ENCODE measurements around the gene STOML1. TPM values are rescaled to one million over a fixed set of nuclear protein-coding genes. Genes with fewer than 3 reads are reported as not detected.
"Not testable (repeated sequence)": the region's sequence is repeated elsewhere in the genome, so short reads cannot be mapped to it uniquely, and the experiment has no call there.

STOML1 gene
- total RNA-seq, 2 experiments from 2014 or later, result 8.7 to 9.5 TPM

GRCh38 chr15:73939138-73939537 lies 53.0 kb downstream of the STOML1 start:
- H3K4me1 Mint-ChIP-seq (ENCODE audit: low read depth), result peaks cover 11% of the 10 kb centered on the region
- H3K27me3 Mint-ChIP-seq (ENCODE audit: low read depth), result no peaks in the 10 kb centered on the region
- no peak for DNase-seq
- no peaks in the 10 kb centered on the region for H3K9me3 Mint-ChIP-seq
- CTCF ChIA-PET, result interaction anchor here (0.8 to 4.9 kb wide), 3 partner anchors 11 to 25 kb away, joined by 3 to 25 read pairs (median 3); no protein-coding TSS in a partner anchor
- intact Hi-C loops (cut with micrococcal nuclease), result no loop called here
- H3K27ac Mint-ChIP-seq, result no peak overlapping the region
- H3K4me3 Mint-ChIP-seq, result no peak overlapping the region
- H3K36me3 Mint-ChIP-seq (ENCODE audit: low read depth), result no peaks in the 10 kb centered on the region

DNA sequence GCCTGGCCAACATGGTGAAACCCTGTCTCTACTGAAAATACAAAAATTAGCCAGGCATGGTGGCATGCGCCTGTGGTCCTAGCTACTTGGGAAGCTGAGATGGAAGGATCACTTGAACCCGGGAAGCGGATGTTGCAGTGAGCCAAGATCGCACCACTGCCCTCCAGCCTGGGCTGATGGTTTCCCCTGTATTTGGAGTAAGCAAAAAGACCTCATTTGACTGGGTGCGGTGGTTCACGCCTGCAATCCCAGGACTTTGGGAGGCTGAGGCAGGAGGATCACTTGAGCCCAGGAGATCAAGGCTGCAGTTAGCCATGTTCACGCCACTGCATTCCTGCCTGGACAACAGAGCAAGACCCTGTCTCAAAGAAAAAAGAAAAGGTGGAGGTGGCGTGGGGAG lies 53.6 kb downstream of the STOML1 start:
- CTCF ChIA-PET, result interaction anchor here (0.8 to 4.9 kb wide), 3 partner anchors 11 to 26 kb away, joined by 3 to 25 read pairs (median 3); no protein-coding TSS in a partner anchor
- H3K9me3 Mint-ChIP-seq; H3K27me3 Mint-ChIP-seq (ENCODE audit: low read depth); intact Hi-C loops (cut with micrococcal nuclease); H3K27ac Mint-ChIP-seq; H3K4me3 Mint-ChIP-seq; DNase-seq; H3K36me3 Mint-ChIP-seq (ENCODE audit: low read depth): not testable (repeated sequence)
- H3K4me1 Mint-ChIP-seq (ENCODE audit: low read depth), result peaks cover 11% of the 10 kb centered on the region

GRCh38 chr15:73937726-73938125 lies 54.4 kb downstream of the STOML1 start:
- Mint-ChIP-seq H3K4me3 (no peak overlapping the region), H3K36me3 (ENCODE audit: low read depth) (no peaks in the 10 kb centered on the region), H3K27me3 (ENCODE audit: low read depth) (no peaks in the 10 kb centered on the region), H3K9me3 (no peaks in the 10 kb centered on the region), H3K4me1 (ENCODE audit: low read depth) (peaks cover 11% of the 10 kb centered on the region), H3K27ac (no peak overlapping the region)
- CTCF ChIA-PET, result interaction anchor here (0.8 to 4.9 kb wide), 2 partner anchors 10 to 12 kb away, joined by 3 to 25 read pairs; no protein-coding TSS in a partner anchor
- intact Hi-C loops (cut with micrococcal nuclease), result no loop called here
- no peak for DNase-seq

GRCh38 chr15:73937296-73937695 lies 54.8 kb downstream of the STOML1 start:
- CTCF ChIA-PET, result interaction anchor here (4.9 kb wide), 1 partner anchor 9 kb away, joined by 25 read pairs; no protein-coding TSS in a partner anchor
- no peak overlapping the region for H3K27ac Mint-ChIP-seq
- no peaks in the 10 kb centered on the region for H3K9me3 Mint-ChIP-seq
- H3K27me3 Mint-ChIP-seq (ENCODE audit: low read depth), result no peaks in the 10 kb centered on the region
- intact Hi-C loops (cut with micrococcal nuclease), result no loop called here
- H3K36me3 Mint-ChIP-seq (ENCODE audit: low read depth), result no peaks in the 10 kb centered on the region
- no peak overlapping the region for H3K4me3 Mint-ChIP-seq
- H3K4me1 Mint-ChIP-seq (ENCODE audit: low read depth), result peaks cover 9% of the 10 kb centered on the region
- DNase-seq, result no peak

DNA sequence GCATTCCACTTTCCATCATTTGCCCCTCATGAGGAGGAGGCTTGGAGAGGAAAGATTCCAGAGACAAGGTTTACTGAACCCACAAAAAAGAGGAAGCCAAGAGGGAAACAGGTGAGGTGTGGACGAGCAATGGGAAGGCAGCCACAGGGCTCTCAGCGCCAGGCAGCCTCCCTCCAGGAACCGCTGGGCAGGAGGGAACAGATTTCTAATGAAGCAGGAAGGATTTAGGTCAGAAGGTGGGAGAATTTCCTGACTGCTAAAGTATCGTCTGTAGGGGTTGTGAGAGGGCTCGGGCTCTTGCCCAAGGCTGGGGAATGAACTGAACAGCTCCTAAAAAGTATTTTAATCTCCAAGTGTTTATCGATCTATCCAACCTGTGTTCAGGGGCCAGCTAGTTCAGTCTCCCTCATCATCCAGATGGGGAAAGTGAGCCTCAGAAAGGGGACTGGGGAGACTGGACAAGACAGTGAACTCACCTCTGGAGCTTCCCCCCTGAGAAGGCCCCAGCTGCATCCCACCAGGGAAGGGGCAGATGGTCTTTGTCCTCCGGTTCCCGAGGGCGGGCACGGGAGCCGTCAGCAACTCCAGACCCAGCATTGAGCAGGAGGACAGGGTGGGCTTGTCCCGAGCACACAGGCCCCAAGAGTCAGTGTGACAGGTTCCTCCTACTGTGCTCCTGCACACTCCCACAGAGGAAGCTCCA lies 55.4 kb downstream of the STOML1 start:
- intact Hi-C loops (cut with micrococcal nuclease), result no loop called here
- CTCF ChIA-PET, result interaction anchor here (2.1 to 4.9 kb wide), 2 partner anchors 9 to 12 kb away, joined by 6 to 25 read pairs; no protein-coding TSS in a partner anchor
- Mint-ChIP-seq H3K4me1 (ENCODE audit: low read depth) (peaks cover 4% of the 10 kb centered on the region), H3K27me3 (ENCODE audit: low read depth) (no peaks in the 10 kb centered on the region), H3K4me3 (no peak overlapping the region), H3K9me3 (no peaks in the 10 kb centered on the region), H3K36me3 (ENCODE audit: low read depth) (no peaks in the 10 kb centered on the region), H3K27ac (no peak overlapping the region)
- no peak for DNase-seq

DNA sequence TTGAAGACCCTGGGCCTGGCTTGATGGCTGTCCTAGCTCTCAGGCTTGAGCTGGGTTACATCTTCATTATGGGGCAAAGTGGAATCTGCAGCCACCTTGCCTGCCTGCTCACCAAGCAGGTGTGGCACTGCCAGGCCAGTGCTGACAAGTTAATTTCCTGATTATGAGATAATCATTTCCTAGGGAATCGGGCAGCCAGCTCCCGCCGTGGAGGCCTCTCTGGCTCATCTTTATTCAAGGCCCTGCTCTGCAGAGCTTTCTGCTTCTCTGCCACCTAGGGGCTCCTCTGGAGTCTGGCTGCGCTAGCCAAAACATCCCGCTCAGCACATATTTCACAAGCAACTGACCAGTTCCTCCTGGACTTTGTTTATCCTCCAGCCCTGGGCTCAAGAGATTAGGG lies 55.9 kb downstream of the STOML1 start:
- Mint-ChIP-seq H3K36me3 (ENCODE audit: low read depth) (no peaks in the 10 kb centered on the region), H3K27me3 (ENCODE audit: low read depth) (no peaks in the 10 kb centered on the region), H3K9me3 (no peaks in the 10 kb centered on the region), H3K4me3 (no peak overlapping the region), H3K27ac (no peak overlapping the region), H3K4me1 (ENCODE audit: low read depth) (no peaks in the 10 kb centered on the region)
- intact Hi-C loops (cut with micrococcal nuclease), result no loop called here
- no peak for DNase-seq
- CTCF ChIA-PET, result interaction anchor here (0.5 to 4.9 kb wide), 5 partner anchors 8 to 1147 kb away, joined by 3 to 25 read pairs (median 6); no protein-coding TSS in a partner anchor

DNA sequence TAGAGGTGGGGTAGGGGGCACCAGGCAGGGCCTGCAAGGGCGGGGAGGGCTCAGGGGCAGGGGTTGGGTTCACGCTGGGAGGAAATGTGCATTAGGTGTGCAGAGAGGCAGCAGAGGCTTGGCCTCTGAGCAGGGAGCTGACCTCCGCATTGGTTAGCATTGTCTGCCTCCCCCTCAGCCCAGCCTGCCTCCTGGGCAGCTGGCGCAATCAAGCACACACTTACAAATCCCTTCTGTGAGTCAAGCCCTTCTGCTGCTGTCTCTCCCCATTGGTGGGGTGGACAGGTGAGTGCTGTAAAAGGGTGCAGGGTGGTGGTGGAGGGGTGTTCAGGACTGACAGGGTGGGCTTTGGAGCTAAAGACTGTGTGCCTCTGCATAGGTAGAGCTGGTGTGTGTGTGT lies 56.5 kb downstream of the STOML1 start:
- DNase-seq, result no peak
- no peak overlapping the region for H3K4me3 Mint-ChIP-seq
- intact Hi-C loops (cut with micrococcal nuclease), result no loop called here
- CTCF ChIA-PET, result interaction anchor here (0.5 to 2.1 kb wide), 4 partner anchors 10 to 1147 kb away, joined by 3 to 6 read pairs (median 4); no protein-coding TSS in a partner anchor
- H3K27ac Mint-ChIP-seq, result no peak overlapping the region
- no peaks in the 10 kb centered on the region for H3K36me3 Mint-ChIP-seq (ENCODE audit: low read depth)
- no peaks in the 10 kb centered on the region for H3K4me1 Mint-ChIP-seq (ENCODE audit: low read depth)
- H3K9me3 Mint-ChIP-seq, result no peaks in the 10 kb centered on the region
- H3K27me3 Mint-ChIP-seq (ENCODE audit: low read depth), result no peaks in the 10 kb centered on the region

DNA sequence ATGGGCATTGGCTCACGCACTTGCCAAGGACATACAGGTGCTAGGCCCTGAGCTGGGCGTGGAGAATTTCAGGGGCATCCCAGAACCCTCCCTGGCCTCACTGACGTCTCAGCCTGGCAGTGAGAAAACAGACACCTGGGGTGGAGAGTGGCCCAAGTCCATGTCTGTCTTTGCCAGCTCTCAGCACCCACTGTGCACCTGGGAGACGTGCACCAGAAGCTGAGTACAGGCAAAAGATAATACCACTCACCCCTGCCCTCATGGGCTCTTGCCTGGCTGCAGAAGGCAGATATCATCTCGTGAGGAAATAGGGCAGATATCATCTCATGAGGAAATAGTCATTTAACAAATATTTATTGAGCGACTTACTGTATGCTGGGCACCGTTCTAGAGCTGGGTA lies 57.8 kb downstream of the STOML1 start:
- DNase-seq, result no peak
- Mint-ChIP-seq H3K27me3 (ENCODE audit: low read depth) (no peaks in the 10 kb centered on the region), H3K4me1 (ENCODE audit: low read depth) (no peaks in the 10 kb centered on the region), H3K9me3 (no peaks in the 10 kb centered on the region), H3K4me3 (no peak overlapping the region), H3K27ac (no peak overlapping the region), H3K36me3 (ENCODE audit: low read depth) (no peaks in the 10 kb centered on the region)
- intact Hi-C loops (cut with micrococcal nuclease), result no loop called here
- CTCF ChIA-PET, result interaction anchor here (2.1 kb wide), 1 partner anchor 17 kb away, joined by 6 read pairs; no protein-coding TSS in a partner anchor

DNA sequence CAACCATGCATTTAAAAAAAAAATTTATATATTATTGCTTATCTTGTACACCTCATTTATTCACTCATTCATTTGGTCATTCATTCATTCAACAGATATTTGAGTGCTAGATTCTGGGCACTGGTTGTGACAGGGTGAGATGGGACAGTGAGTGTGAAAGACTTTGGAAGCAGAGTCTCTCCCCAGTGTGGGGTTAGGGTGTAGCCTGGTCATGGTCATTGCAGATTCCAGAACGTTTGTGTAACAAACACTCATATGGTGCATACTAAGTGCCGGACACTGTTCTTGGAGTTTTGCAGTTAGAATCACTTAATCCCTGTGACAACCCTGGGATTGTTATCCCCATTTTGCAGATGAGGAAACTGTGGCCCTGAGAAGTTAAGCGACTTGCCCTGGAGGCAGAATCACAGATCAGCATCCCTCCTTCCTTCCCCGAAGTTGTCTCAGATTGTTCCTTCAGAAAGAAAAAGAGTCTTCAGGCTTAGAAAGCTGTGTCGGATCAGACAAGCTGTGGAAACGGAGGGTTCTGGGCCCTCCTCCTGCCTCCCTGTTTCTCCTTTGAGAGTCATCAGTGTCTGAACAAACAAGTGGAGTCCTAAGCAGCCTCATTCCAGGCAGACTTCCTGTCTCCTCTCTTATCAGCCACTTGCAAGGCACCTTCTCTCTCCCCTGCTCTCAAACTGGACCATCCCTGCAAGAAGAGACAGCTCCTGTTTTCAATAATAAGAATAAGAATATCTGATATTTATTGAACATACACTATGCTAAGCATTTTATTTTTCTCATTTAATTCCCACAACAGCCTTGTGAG lies 59.5 kb downstream of the STOML1 start:
- Mint-ChIP-seq H3K9me3 (no peaks in the 10 kb centered on the region), H3K27ac (no peak overlapping the region), H3K4me3 (no peak overlapping the region), H3K36me3 (ENCODE audit: low read depth) (no peaks in the 10 kb centered on the region), H3K27me3 (ENCODE audit: low read depth) (no peaks in the 10 kb centered on the region), H3K4me1 (ENCODE audit: low read depth) (peaks cover 7% of the 10 kb centered on the region)
- DNase-seq, result no peak
- CTCF ChIA-PET, result interaction anchor here (0.6 to 1.2 kb wide), 2 partner anchors 19 to 31 kb away, joined by 3 to 4 read pairs; no protein-coding TSS in a partner anchor
- intact Hi-C loops (cut with micrococcal nuclease), result no loop called here

DNA sequence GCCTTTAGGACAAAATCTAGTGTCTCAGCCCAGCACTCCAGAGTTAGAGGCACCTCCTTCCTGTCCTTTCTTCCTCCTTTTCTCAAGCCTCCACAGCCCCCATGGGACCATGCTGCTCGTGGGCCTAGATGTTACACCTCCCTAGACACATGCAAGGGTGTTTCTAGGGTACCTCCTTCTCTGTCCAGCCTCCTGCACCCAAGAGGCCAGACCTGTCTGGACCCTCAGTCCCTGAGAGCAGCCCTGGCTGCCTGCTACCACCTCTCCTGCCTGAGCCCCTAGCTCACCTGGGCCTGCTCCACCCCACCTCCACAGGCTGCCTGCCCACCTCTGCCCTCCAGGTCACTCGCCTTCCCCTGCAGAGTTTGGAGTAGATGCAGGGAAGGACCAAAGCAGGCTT lies 60.7 kb downstream of the STOML1 start:
- CTCF ChIA-PET, result interaction anchor here (0.6 kb wide), 1 partner anchor 28 kb away, joined by 3 read pairs; no protein-coding TSS in a partner anchor
- DNase-seq, result no peak
- H3K27me3 Mint-ChIP-seq (ENCODE audit: low read depth), result no peaks in the 10 kb centered on the region
- intact Hi-C loops (cut with micrococcal nuclease), result no loop called here
- no peaks in the 10 kb centered on the region for H3K36me3 Mint-ChIP-seq (ENCODE audit: low read depth)
- H3K9me3 Mint-ChIP-seq, result no peaks in the 10 kb centered on the region
- H3K4me3 Mint-ChIP-seq, result no peak overlapping the region
- peaks cover 7% of the 10 kb centered on the region for H3K4me1 Mint-ChIP-seq (ENCODE audit: low read depth)
- H3K27ac Mint-ChIP-seq, result no peak overlapping the region

DNA sequence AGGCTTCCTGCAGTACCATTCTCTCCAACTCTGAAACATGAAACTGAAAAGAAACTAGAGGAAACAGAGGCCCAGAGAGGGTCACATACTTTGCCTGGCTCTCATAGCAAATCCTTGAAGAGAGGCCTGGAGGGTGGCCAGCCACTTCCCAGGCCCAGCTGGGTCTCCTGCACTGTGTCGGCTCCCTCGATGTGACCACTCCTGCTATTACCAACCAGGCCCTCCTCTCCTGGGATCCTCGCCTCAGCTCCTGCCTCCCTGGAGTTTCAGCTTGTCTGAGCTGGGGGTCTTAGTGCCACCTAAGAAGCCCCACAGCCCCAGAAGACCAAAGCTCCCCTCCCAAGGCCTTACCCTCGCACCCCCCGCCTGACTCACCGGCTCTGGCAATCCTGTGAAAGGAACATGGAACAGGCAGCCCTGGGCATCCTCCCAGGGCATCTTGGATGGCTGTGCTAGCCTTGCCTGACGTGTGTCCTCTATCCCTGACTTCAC lies 61.3 kb downstream of the STOML1 start:
- peaks cover 8% of the 10 kb centered on the region for H3K4me1 Mint-ChIP-seq (ENCODE audit: low read depth)
- H3K9me3 Mint-ChIP-seq, result no peaks in the 10 kb centered on the region
- no peaks in the 10 kb centered on the region for H3K27me3 Mint-ChIP-seq (ENCODE audit: low read depth)
- H3K36me3 Mint-ChIP-seq (ENCODE audit: low read depth), result no peaks in the 10 kb centered on the region
- DNase-seq, result no peak
- H3K27ac Mint-ChIP-seq, result no peak overlapping the region
- intact Hi-C loops (cut with micrococcal nuclease), result no loop called here
- H3K4me3 Mint-ChIP-seq, result no peak overlapping the region
- CTCF ChIA-PET, result no interaction called here

DNA sequence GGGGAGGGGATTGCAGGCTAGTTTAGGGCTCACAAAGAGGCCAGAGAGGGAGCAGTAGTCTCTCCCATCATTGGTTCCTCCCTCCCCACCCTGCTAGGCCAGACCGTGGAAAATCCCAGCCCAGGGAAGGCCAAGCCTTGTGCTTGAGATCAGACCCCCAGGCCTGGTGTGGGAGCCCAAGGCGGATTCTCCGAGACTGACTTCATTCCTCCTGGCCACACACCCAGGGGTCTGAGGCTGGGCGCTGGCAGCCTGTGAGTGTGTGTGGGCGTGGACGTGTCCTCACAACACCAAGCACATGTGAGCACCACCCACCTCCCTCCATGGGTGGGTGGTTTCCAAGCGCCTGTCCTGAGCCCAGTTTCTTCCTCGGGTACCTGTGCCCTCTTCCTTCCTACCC lies 61.7 kb downstream of the STOML1 start:
- CTCF ChIA-PET, result no interaction called here
- Mint-ChIP-seq H3K27ac (no peak overlapping the region), H3K36me3 (ENCODE audit: low read depth) (no peaks in the 10 kb centered on the region), H3K4me3 (no peak overlapping the region), H3K27me3 (ENCODE audit: low read depth) (no peaks in the 10 kb centered on the region), H3K9me3 (no peaks in the 10 kb centered on the region), H3K4me1 (ENCODE audit: low read depth) (peaks cover 11% of the 10 kb centered on the region)
- no peak for DNase-seq
- intact Hi-C loops (cut with micrococcal nuclease), result no loop called here

All from activated naive CD4-positive, alpha-beta T cell treated with anti-CD3 and anti-CD28 coated beads for 36 hours (primary cell).